Osteocyte (in vitro differentiated cells): ENCODE results near the gene LRRC3B. TPM values are rescaled to one million over a fixed set of nuclear protein-coding genes. Genes with fewer than 3 reads are reported as not detected.

Source experiments
- DNase-seq: peaks from one replicate; pipeline ENCODE4 v3.0.0; 2021; ENCODE audit warnings: mixed read lengths; ENCODE audit not compliant: unreplicated experiment; ENCODE audit errors: extremely low spot score
- H3K27ac Mint-ChIP-seq: one replicate; pipeline ENCODE4 v1.8.0; 2021; ENCODE audit warnings: mild to moderate bottlenecking, mixed read lengths; ENCODE audit not compliant: unreplicated experiment
- H3K27me3 Mint-ChIP-seq: one replicate; pipeline ENCODE4 v1.8.0; 2021; ENCODE audit warnings: mixed read lengths; ENCODE audit not compliant: unreplicated experiment
- H3K36me3 Mint-ChIP-seq: one replicate; pipeline ENCODE4 v1.8.0; 2021; ENCODE audit warnings: mixed read lengths; ENCODE audit not compliant: unreplicated experiment
- H3K4me1 Mint-ChIP-seq: one replicate; pipeline ENCODE4 v1.8.0; 2021; ENCODE audit warnings: mixed read lengths; ENCODE audit not compliant: unreplicated experiment
- H3K4me3 Mint-ChIP-seq: one replicate; pipeline ENCODE4 v1.8.0; 2021; ENCODE audit warnings: mild to moderate bottlenecking, moderate library complexity, mixed read lengths; ENCODE audit not compliant: unreplicated experiment
- H3K9me3 Mint-ChIP-seq: one replicate; pipeline ENCODE4 v1.8.0; 2021; ENCODE audit warnings: mixed read lengths; ENCODE audit not compliant: unreplicated experiment
- CTCF ChIP-seq: fragments of 200-600 bp; sonication (generic); IDR thresholded peaks from 2 replicates; pipeline ENCODE4 v1.5.0; 2021; ENCODE audit warnings: antibody characterized with exemption, mild to moderate bottlenecking, moderate library complexity
- total RNA-seq: library from RNA; stranded (reverse); gene quantifications from 2 replicates; pipeline ENCODE4 v1.2.1, GENCODE V29; 2021

The LRRC3B gene
- total RNA-seq, 1 donor from 2014 or later, result not detected

- Mint-ChIP-seq H3K36me3 (no peaks in the 10 kb centered on the region), H3K27ac (no peak overlapping the region), H3K4me1 (no peaks in the 10 kb centered on the region), H3K4me3 (no peak overlapping the region), H3K27me3 (no peaks in the 10 kb centered on the region), H3K9me3 (no peaks in the 10 kb centered on the region)
- no peak for TF ChIP-seq CTCF
- no peak for DNase-seq
Observed at GRCh38 chr3:26639339-26639738, 16.8 kb downstream of the LRRC3B start.

- Mint-ChIP-seq H3K9me3 (no peaks in the 10 kb centered on the region), H3K4me3 (no peak overlapping the region), H3K27me3 (peaks cover 3% of the 10 kb centered on the region), H3K36me3 (no peaks in the 10 kb centered on the region), H3K27ac (no peak overlapping the region), H3K4me1 (no peaks in the 10 kb centered on the region)
- no peak for DNase-seq
- no peak for TF ChIP-seq CTCF
Observed at GRCh38 chr3:26647078-26647477, 24.5 kb downstream of the LRRC3B start.

- Mint-ChIP-seq H3K27me3 (peaks cover 3% of the 10 kb centered on the region), H3K4me3 (no peak overlapping the region), H3K9me3 (no peaks in the 10 kb centered on the region), H3K36me3 (no peaks in the 10 kb centered on the region), H3K4me1 (no peaks in the 10 kb centered on the region), H3K27ac (no peak overlapping the region)
- no peak for TF ChIP-seq CTCF
- DNase-seq, result no peak
Observed at GRCh38 chr3:26648461-26648860, 25.9 kb downstream of the LRRC3B start.

GRCh38 chr3:26652164-26652563, 29.6 kb downstream of the LRRC3B start:
- no peak for TF ChIP-seq CTCF
- H3K27me3 Mint-ChIP-seq, result peaks cover 3% of the 10 kb centered on the region

GRCh38 chr3:26653811-26654425, 31.3 kb downstream of the LRRC3B start:
- no peak overlapping the region for H3K27ac Mint-ChIP-seq
- peaks cover 3% of the 10 kb centered on the region for H3K27me3 Mint-ChIP-seq
- no peak for TF ChIP-seq CTCF
- no peaks in the 10 kb centered on the region for H3K4me1 Mint-ChIP-seq
- H3K9me3 Mint-ChIP-seq, result no peaks in the 10 kb centered on the region
- H3K4me3 Mint-ChIP-seq, result no peak overlapping the region
- no peak for DNase-seq
- H3K36me3 Mint-ChIP-seq, result no peaks in the 10 kb centered on the region

More at GRCh38 chr3:26652164-26652563, 29.6 kb downstream of the LRRC3B start:
- no peaks in the 10 kb centered on the region for H3K9me3 Mint-ChIP-seq
- no peaks in the 10 kb centered on the region for H3K4me1 Mint-ChIP-seq
- H3K36me3 Mint-ChIP-seq, result no peaks in the 10 kb centered on the region
- DNase-seq, result no peak
- no peak overlapping the region for H3K27ac Mint-ChIP-seq
- no peak overlapping the region for H3K4me3 Mint-ChIP-seq
